ENCODE measurements around the gene RAPGEF3.

Gene RAPGEF3

GRCh38 chr12:47783024-47783755, 24.5 kb upstream of the RAPGEF3 start:
- no peak for DNase-seq (ENCODE audit: low read depth in 1 of 2, low spot score in 1 of 2)
- no peak overlapping the region for H3K27ac ChIP-seq (replicated peaks)
- no peaks in the 10 kb centered on the region for H3K27me3 ChIP-seq (ENCODE audit: insufficient read depth, poor library complexity, severe bottlenecking)
- no peak for TF ChIP-seq POLR2AphosphoS5 (IDR thresholded peaks at IDR 0.05; ENCODE audit: low read depth)
- no peak for TF ChIP-seq REST (IDR thresholded peaks at IDR 0.05; ENCODE audit: insufficient replicate concordance, low read depth)
- TF ChIP-seq, protein P1, sequence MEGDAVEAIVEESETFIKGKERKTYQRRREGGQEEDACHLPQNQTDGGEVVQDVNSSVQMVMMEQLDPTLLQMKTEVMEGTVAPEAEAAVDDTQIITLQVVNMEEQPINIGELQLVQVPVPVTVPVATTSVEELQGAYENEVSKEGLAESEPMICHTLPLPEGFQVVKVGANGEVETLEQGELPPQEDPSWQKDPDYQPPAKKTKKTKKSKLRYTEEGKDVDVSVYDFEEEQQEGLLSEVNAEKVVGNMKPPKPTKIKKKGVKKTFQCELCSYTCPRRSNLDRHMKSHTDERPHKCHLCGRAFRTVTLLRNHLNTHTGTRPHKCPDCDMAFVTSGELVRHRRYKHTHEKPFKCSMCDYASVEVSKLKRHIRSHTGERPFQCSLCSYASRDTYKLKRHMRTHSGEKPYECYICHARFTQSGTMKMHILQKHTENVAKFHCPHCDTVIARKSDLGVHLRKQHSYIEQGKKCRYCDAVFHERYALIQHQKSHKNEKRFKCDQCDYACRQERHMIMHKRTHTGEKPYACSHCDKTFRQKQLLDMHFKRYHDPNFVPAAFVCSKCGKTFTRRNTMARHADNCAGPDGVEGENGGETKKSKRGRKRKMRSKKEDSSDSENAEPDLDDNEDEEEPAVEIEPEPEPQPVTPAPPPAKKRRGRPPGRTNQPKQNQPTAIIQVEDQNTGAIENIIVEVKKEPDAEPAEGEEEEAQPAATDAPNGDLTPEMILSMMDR (IDR thresholded peaks at IDR 0.05; ENCODE audit: insufficient read depth, low read length): no peak
- TF ChIP-seq SPI1 (IDR thresholded peaks at IDR 0.05; ENCODE audit: borderline replicate concordance, low read depth): no peak
- TF ChIP-seq GABPA (IDR thresholded peaks at IDR 0.05; ENCODE audit: low read depth): no peak
- no peak overlapping the region for H3K4me3 ChIP-seq (replicated peaks; ENCODE audit: insufficient read depth, low read length)

- Histone ChIP-seq H3K27me3 (ENCODE audit: insufficient read depth, poor library complexity, severe bottlenecking) (no peaks in the 10 kb centered on the region), H3K27ac (replicated peaks) (no peak overlapping the region), H3K4me3 (replicated peaks; ENCODE audit: insufficient read depth, low read length) (no peak overlapping the region)
- no peak for DNase-seq (ENCODE audit: low read depth in 1 of 2, low spot score in 1 of 2)
- TF ChIP-seq GABPA (IDR thresholded peaks at IDR 0.05; ENCODE audit: low read depth) (no peak), SPI1 (IDR thresholded peaks at IDR 0.05; ENCODE audit: borderline replicate concordance, low read depth) (no peak), POLR2AphosphoS5 (IDR thresholded peaks at IDR 0.05; ENCODE audit: low read depth) (no peak), REST (IDR thresholded peaks at IDR 0.05; ENCODE audit: insufficient replicate concordance, low read depth) (no peak)
- TF ChIP-seq, protein P1 (IDR thresholded peaks at IDR 0.05; ENCODE audit: insufficient read depth, low read length): no peak
Observed at GRCh38 chr12:47782372-47782770, 23.7 kb upstream of the RAPGEF3 start.

GRCh38 chr12:47781479-47782371, 23.0 kb upstream of the RAPGEF3 start:
- TF ChIP-seq POLR2AphosphoS5 (IDR thresholded peaks at IDR 0.05; ENCODE audit: low read depth): no peak
- TF ChIP-seq SPI1 (IDR thresholded peaks at IDR 0.05; ENCODE audit: borderline replicate concordance, low read depth): no peak
- TF ChIP-seq, protein P1 (IDR thresholded peaks at IDR 0.05; ENCODE audit: insufficient read depth, low read length): no peak
- no peak for TF ChIP-seq REST (IDR thresholded peaks at IDR 0.05; ENCODE audit: insufficient replicate concordance, low read depth)
- no peak for TF ChIP-seq GABPA (IDR thresholded peaks at IDR 0.05; ENCODE audit: low read depth)
- no peak for DNase-seq (ENCODE audit: low read depth in 1 of 2, low spot score in 1 of 2)
- Histone ChIP-seq H3K4me3 (replicated peaks; ENCODE audit: insufficient read depth, low read length) (no peak overlapping the region), H3K27me3 (ENCODE audit: insufficient read depth, poor library complexity, severe bottlenecking) (no peaks in the 10 kb centered on the region), H3K27ac (replicated peaks) (no peak overlapping the region)

All from HL-60 (cell line).